ENCODE measurements around the gene ZBTB7B.

ZBTB7B gene

GRCh38 chr1:155015527-155016230 is 13.1 kb downstream of the ZBTB7B start:
- TF ChIP-seq SIN3A (IDR thresholded peaks at IDR 0.05; ENCODE audit: borderline replicate concordance, insufficient read depth, low read length) (no peak), REST (IDR thresholded peaks at IDR 0.05; ENCODE audit: insufficient read depth in 1 of 2, low read depth in 2 of 2, low read length in 2 of 2) (no peak), TAF1 (IDR thresholded peaks at IDR 0.05; ENCODE audit: borderline replicate concordance, insufficient read depth, low read length) (no peak), POLR2AphosphoS5 (IDR thresholded peaks at IDR 0.05; ENCODE audit: low read depth, low read length) (no peak), FOXP2 (optimal IDR thresholded peaks at IDR 0.05; ENCODE audit: borderline replicate concordance, extremely low read depth, extremely low read length, insufficient read depth) (no peak)

GRCh38 chr1:155016231-155016831 is 13.7 kb downstream of the ZBTB7B start:
- TF ChIP-seq POLR2AphosphoS5 (IDR thresholded peaks at IDR 0.05; ENCODE audit: low read depth, low read length) (no peak; the same call in 1 of the 2 replicates), TAF1 (IDR thresholded peaks at IDR 0.05; ENCODE audit: borderline replicate concordance, insufficient read depth, low read length) (no peak), REST (IDR thresholded peaks at IDR 0.05; ENCODE audit: insufficient read depth in 1 of 2, low read depth in 2 of 2, low read length in 2 of 2) (no peak), FOXP2 (optimal IDR thresholded peaks at IDR 0.05; ENCODE audit: borderline replicate concordance, extremely low read depth, extremely low read length, insufficient read depth) (no peak), SIN3A (IDR thresholded peaks at IDR 0.05; ENCODE audit: borderline replicate concordance, insufficient read depth, low read length) (no peak)

GRCh38 chr1:155017041-155017945 is 14.7 kb downstream of the ZBTB7B start:
- peak; percentile 66 for TF ChIP-seq POLR2AphosphoS5 (IDR thresholded peaks at IDR 0.05; ENCODE audit: low read depth, low read length)
- TF ChIP-seq FOXP2 (optimal IDR thresholded peaks at IDR 0.05; ENCODE audit: borderline replicate concordance, extremely low read depth, extremely low read length, insufficient read depth) = peak; percentile 95
- no peak for TF ChIP-seq SIN3A (IDR thresholded peaks at IDR 0.05; ENCODE audit: borderline replicate concordance, insufficient read depth, low read length)

- no peak for TF ChIP-seq SIN3A (IDR thresholded peaks at IDR 0.05; ENCODE audit: borderline replicate concordance, insufficient read depth, low read length)
- no peak for TF ChIP-seq TAF1 (IDR thresholded peaks at IDR 0.05; ENCODE audit: borderline replicate concordance, insufficient read depth, low read length)
- no peak for TF ChIP-seq REST (IDR thresholded peaks at IDR 0.05; ENCODE audit: insufficient read depth in 1 of 2, low read depth in 2 of 2, low read length in 2 of 2)
- no peak for TF ChIP-seq POLR2AphosphoS5 (IDR thresholded peaks at IDR 0.05; ENCODE audit: low read depth, low read length)
- TF ChIP-seq FOXP2 (optimal IDR thresholded peaks at IDR 0.05; ENCODE audit: borderline replicate concordance, extremely low read depth, extremely low read length, insufficient read depth) = no peak
Observed at GRCh38 chr1:155017946-155018316, 15.3 kb downstream of the ZBTB7B start.

- TF ChIP-seq POLR2AphosphoS5 (IDR thresholded peaks at IDR 0.05; ENCODE audit: low read depth, low read length) = no peak
- no peak for TF ChIP-seq REST (IDR thresholded peaks at IDR 0.05; ENCODE audit: insufficient read depth in 1 of 2, low read depth in 2 of 2, low read length in 2 of 2)
- TF ChIP-seq FOXP2 (optimal IDR thresholded peaks at IDR 0.05; ENCODE audit: borderline replicate concordance, extremely low read depth, extremely low read length, insufficient read depth) = no peak
- no peak for TF ChIP-seq SIN3A (IDR thresholded peaks at IDR 0.05; ENCODE audit: borderline replicate concordance, insufficient read depth, low read length)
- no peak for TF ChIP-seq TAF1 (IDR thresholded peaks at IDR 0.05; ENCODE audit: borderline replicate concordance, insufficient read depth, low read length)
Observed at GRCh38 chr1:155018617-155019348, 16.2 kb downstream of the ZBTB7B start.
